ENCODE data around the gene BAG5.

DNA sequence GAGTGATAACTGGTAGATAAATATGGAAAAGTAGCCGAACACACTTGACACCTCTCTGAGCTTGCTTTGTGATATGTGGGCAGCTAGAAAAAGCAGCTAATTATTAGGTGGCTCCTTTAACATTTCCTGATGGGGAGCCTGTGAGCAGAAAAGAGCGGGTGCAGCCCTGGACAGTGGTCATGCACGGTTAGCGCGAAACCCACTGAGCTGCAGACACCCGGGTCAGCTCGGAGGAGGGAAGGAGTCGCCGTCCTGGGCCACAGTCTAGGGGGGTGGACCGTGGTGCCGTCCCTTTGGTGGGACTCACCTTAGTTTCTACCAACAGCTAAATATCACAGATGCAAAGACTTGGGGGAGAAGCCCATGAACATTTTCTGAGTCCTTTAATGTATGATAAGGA is 7.0 kb upstream of the BAG5 start:
- TF ChIP-seq, protein P1, sequence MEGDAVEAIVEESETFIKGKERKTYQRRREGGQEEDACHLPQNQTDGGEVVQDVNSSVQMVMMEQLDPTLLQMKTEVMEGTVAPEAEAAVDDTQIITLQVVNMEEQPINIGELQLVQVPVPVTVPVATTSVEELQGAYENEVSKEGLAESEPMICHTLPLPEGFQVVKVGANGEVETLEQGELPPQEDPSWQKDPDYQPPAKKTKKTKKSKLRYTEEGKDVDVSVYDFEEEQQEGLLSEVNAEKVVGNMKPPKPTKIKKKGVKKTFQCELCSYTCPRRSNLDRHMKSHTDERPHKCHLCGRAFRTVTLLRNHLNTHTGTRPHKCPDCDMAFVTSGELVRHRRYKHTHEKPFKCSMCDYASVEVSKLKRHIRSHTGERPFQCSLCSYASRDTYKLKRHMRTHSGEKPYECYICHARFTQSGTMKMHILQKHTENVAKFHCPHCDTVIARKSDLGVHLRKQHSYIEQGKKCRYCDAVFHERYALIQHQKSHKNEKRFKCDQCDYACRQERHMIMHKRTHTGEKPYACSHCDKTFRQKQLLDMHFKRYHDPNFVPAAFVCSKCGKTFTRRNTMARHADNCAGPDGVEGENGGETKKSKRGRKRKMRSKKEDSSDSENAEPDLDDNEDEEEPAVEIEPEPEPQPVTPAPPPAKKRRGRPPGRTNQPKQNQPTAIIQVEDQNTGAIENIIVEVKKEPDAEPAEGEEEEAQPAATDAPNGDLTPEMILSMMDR (conservative IDR thresholded peaks at IDR 0.05): no peak
- TF ChIP-seq ZFX (IDR thresholded peaks at IDR 0.05): no peak
